ENCODE measurements around the gene SPEM3.

DNA sequence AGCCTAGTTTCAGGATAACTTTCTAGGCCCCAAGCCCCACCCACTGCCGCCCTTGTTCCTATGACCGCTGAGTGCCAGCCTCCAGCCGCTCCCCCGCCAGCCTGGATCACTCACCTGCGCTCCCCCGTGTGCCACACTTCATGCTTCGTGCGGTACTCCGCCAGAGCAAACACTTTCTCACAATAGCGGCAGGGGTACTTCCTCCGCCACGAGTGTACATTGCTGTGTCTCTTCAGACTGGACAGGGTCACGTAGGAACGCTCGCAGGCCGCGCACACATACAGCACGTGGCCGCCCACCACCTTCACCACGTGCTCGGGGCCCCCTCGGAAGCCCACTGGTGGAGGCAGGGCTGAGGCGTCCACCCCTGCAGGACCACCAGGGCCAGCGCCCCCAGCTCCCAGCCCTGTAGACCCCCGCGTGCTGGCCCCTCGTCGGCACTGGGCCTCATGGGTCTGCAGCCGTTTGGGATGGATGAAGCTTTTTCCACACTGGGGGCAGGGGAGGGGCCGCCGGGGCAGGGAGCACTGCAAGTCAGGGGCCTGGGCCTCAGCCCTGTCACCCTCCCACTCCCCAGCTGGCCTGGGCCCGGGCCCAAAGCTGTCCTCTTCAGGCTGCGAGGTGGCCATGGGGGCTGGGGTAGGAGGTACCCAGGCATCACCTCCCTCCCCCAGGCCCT is 37.1 kb downstream of the SPEM3 start:
- TF ChIP-seq, protein P1, sequence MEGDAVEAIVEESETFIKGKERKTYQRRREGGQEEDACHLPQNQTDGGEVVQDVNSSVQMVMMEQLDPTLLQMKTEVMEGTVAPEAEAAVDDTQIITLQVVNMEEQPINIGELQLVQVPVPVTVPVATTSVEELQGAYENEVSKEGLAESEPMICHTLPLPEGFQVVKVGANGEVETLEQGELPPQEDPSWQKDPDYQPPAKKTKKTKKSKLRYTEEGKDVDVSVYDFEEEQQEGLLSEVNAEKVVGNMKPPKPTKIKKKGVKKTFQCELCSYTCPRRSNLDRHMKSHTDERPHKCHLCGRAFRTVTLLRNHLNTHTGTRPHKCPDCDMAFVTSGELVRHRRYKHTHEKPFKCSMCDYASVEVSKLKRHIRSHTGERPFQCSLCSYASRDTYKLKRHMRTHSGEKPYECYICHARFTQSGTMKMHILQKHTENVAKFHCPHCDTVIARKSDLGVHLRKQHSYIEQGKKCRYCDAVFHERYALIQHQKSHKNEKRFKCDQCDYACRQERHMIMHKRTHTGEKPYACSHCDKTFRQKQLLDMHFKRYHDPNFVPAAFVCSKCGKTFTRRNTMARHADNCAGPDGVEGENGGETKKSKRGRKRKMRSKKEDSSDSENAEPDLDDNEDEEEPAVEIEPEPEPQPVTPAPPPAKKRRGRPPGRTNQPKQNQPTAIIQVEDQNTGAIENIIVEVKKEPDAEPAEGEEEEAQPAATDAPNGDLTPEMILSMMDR (IDR thresholded peaks at IDR 0.05; ENCODE audit: insufficient read depth, low read length), result no peak
- TF ChIP-seq POLR2AphosphoS5 (IDR thresholded peaks at IDR 0.05; ENCODE audit: low read depth), result no peak
- TF ChIP-seq, protein P2, sequence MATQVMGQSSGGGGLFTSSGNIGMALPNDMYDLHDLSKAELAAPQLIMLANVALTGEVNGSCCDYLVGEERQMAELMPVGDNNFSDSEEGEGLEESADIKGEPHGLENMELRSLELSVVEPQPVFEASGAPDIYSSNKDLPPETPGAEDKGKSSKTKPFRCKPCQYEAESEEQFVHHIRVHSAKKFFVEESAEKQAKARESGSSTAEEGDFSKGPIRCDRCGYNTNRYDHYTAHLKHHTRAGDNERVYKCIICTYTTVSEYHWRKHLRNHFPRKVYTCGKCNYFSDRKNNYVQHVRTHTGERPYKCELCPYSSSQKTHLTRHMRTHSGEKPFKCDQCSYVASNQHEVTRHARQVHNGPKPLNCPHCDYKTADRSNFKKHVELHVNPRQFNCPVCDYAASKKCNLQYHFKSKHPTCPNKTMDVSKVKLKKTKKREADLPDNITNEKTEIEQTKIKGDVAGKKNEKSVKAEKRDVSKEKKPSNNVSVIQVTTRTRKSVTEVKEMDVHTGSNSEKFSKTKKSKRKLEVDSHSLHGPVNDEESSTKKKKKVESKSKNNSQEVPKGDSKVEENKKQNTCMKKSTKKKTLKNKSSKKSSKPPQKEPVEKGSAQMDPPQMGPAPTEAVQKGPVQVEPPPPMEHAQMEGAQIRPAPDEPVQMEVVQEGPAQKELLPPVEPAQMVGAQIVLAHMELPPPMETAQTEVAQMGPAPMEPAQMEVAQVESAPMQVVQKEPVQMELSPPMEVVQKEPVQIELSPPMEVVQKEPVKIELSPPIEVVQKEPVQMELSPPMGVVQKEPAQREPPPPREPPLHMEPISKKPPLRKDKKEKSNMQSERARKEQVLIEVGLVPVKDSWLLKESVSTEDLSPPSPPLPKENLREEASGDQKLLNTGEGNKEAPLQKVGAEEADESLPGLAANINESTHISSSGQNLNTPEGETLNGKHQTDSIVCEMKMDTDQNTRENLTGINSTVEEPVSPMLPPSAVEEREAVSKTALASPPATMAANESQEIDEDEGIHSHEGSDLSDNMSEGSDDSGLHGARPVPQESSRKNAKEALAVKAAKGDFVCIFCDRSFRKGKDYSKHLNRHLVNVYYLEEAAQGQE (IDR thresholded peaks at IDR 0.05; ENCODE audit: insufficient replicate concordance, low read depth), result no peak
- TF ChIP-seq SPI1 (IDR thresholded peaks at IDR 0.05; ENCODE audit: borderline replicate concordance, low read depth), result no peak
